ENCODE data around the gene NARS2. TPM values are rescaled to one million over a fixed set of nuclear protein-coding genes. Genes with fewer than 3 reads are reported as not detected.
"Not testable (repeated sequence)": the region's sequence is repeated elsewhere in the genome, so short reads cannot be mapped to it uniquely, and the experiment has no call there.

Gene NARS2
- total RNA-seq, 1 donor from 2014 or later = 16.2 TPM

DNA sequence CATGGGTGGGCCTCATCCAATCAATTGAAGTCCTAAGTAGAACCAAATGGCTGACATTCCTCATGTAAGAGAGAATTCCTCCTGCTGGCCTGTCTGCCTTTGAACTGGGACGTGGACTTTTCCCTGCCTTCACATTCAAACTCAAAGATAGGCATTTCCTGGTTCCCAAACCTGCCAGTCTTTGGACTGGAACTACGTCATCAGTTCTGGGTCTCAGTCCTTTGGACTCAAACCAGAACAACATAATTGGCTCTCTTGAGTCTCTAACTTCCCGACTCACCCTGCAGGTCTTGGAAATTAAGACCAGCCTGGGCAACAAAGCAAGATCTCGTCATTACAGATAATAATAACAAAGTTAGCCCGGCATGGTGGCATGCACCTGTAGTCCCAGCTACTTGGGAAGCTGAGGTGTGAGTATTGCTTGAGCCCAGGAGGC lies 38.7 kb upstream of the NARS2 start:
- Mint-ChIP-seq H3K27ac (ENCODE audit: unreplicated experiment) (no peak overlapping the region), H3K27me3 (ENCODE audit: unreplicated experiment) (peaks cover 5% of the 10 kb centered on the region), H3K9me3 (ENCODE audit: unreplicated experiment) (no peaks in the 10 kb centered on the region), H3K36me3 (ENCODE audit: low read depth, unreplicated experiment) (no peaks in the 10 kb centered on the region), H3K4me3 (ENCODE audit: unreplicated experiment) (no peak overlapping the region), H3K4me1 (ENCODE audit: unreplicated experiment) (no peaks in the 10 kb centered on the region)
- no peak for DNase-seq (ENCODE audit: low spot score)
- TF ChIP-seq, protein P1, sequence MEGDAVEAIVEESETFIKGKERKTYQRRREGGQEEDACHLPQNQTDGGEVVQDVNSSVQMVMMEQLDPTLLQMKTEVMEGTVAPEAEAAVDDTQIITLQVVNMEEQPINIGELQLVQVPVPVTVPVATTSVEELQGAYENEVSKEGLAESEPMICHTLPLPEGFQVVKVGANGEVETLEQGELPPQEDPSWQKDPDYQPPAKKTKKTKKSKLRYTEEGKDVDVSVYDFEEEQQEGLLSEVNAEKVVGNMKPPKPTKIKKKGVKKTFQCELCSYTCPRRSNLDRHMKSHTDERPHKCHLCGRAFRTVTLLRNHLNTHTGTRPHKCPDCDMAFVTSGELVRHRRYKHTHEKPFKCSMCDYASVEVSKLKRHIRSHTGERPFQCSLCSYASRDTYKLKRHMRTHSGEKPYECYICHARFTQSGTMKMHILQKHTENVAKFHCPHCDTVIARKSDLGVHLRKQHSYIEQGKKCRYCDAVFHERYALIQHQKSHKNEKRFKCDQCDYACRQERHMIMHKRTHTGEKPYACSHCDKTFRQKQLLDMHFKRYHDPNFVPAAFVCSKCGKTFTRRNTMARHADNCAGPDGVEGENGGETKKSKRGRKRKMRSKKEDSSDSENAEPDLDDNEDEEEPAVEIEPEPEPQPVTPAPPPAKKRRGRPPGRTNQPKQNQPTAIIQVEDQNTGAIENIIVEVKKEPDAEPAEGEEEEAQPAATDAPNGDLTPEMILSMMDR (IDR thresholded peaks at IDR 0.05; ENCODE audit: unreplicated experiment) = no peak

DNA sequence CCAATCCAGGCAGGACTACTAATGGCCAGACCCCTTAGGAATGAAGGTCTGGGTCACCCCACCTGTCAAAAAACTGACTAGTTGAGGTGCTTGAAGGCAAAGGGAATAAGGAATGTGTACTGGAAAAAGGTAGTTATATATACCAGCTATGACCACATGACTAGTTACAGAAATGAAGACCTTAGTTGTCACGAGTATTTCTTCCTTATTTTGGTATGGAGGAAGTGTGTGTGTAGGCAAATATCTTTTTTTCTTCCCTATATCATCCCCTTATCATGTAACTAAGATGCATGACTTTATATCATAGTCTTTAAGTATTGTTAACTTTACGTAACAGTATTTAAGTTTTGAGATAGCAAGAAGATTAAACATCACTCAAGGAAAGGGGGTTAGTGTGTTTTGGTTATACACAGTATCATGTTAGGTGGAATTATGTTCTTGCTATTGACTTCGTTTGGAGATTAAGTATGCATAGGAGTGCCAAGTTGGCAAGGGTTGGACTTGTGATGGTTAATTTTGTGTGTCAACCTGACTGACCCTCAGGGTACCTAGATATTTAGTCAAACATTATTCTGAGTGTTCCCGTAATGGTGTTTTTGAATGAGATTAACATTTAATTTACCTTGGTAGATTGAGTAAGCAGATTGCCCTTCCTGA lies 38.2 kb upstream of the NARS2 start:
- no peak overlapping the region for H3K4me3 Mint-ChIP-seq (ENCODE audit: unreplicated experiment)
- H3K9me3 Mint-ChIP-seq (ENCODE audit: unreplicated experiment) = no peaks in the 10 kb centered on the region
- peaks cover 5% of the 10 kb centered on the region for H3K27me3 Mint-ChIP-seq (ENCODE audit: unreplicated experiment)
- H3K4me1 Mint-ChIP-seq (ENCODE audit: unreplicated experiment) = no peaks in the 10 kb centered on the region
- no peak overlapping the region for H3K27ac Mint-ChIP-seq (ENCODE audit: unreplicated experiment)
- no peak for DNase-seq (ENCODE audit: low spot score)
- TF ChIP-seq, protein P1 (IDR thresholded peaks at IDR 0.05; ENCODE audit: unreplicated experiment) = no peak
- H3K36me3 Mint-ChIP-seq (ENCODE audit: low read depth, unreplicated experiment) = no peaks in the 10 kb centered on the region

DNA sequence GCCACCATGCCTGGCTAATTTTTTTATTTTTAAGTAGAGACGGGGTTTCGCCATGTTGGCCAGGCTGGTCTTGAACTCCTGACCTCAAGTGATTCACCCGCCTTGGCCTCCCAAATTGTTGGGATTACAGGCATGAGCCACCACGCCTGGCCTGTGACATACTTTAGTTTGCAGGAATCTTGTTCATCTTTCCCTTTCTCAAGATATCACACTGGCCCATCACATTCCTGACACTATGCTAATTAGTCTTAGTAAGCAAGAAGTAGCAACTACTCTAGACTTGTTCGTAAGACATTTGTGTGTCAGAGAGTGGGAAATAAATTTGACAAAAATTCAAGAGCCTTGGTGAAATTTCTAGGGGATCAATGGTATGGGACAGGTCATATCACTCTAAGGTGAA lies 34.7 kb upstream of the NARS2 start:
- DNase-seq (ENCODE audit: low spot score); H3K36me3 Mint-ChIP-seq (ENCODE audit: low read depth, unreplicated experiment): not testable (repeated sequence)

DNA sequence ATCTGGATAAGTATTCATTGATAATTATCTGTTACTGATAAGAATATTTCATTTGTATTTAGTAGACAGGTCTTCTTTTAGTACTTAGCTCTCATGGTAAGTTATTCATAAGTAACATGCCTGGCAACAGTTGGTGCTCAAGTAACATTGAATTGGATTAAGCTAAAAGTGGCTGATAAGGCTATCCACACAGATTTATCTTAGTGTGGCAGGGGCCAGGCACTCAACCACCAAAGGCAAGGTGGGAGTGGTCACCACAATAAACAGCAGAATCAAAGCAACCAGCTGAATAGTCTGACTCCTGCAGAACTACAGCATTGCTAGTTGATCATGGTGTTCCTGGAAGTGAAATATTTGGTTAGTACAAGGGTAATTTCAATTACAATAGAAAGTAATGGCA lies 33.0 kb upstream of the NARS2 start:
- Mint-ChIP-seq H3K4me1 (ENCODE audit: unreplicated experiment) (no peaks in the 10 kb centered on the region), H3K9me3 (ENCODE audit: unreplicated experiment) (no peaks in the 10 kb centered on the region), H3K36me3 (ENCODE audit: low read depth, unreplicated experiment) (no peaks in the 10 kb centered on the region), H3K27ac (ENCODE audit: unreplicated experiment) (no peak overlapping the region), H3K27me3 (ENCODE audit: unreplicated experiment) (peaks cover 3% of the 10 kb centered on the region), H3K4me3 (ENCODE audit: unreplicated experiment) (no peak overlapping the region)
- DNase-seq (ENCODE audit: low spot score) = no peak
- TF ChIP-seq, protein P1 (IDR thresholded peaks at IDR 0.05; ENCODE audit: unreplicated experiment) = no peak

More for the DNA sequence above, 34.7 kb upstream of the NARS2 start:
- not testable (repeated sequence) for H3K27me3 Mint-ChIP-seq (ENCODE audit: unreplicated experiment); H3K27ac Mint-ChIP-seq (ENCODE audit: unreplicated experiment); H3K9me3 Mint-ChIP-seq (ENCODE audit: unreplicated experiment); H3K4me3 Mint-ChIP-seq (ENCODE audit: unreplicated experiment); H3K4me1 Mint-ChIP-seq (ENCODE audit: unreplicated experiment)

DNA sequence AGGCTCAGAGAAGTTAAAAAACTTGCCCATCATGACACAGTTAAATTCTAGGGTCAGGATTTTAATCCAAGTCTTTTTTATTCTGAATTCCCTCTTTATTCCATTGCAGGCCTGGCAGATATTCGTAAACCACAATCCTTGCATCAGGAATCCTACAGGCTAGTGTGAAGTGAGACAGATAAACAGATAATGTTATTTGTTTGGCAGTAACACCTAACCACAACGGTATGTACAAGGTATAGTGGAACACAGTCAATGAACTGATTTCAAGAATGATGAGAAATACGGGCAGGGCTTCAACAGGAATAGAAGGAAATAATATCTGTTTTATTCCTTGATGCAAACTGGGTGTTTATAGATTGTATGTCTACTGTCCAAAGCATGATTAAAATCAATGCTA lies 32.0 kb upstream of the NARS2 start:
- H3K9me3 Mint-ChIP-seq (ENCODE audit: unreplicated experiment) = no peaks in the 10 kb centered on the region
- no peak overlapping the region for H3K4me3 Mint-ChIP-seq (ENCODE audit: unreplicated experiment)
- H3K4me1 Mint-ChIP-seq (ENCODE audit: unreplicated experiment) = no peaks in the 10 kb centered on the region
- H3K36me3 Mint-ChIP-seq (ENCODE audit: low read depth, unreplicated experiment) = no peaks in the 10 kb centered on the region
- no peak overlapping the region for H3K27ac Mint-ChIP-seq (ENCODE audit: unreplicated experiment)
- peaks cover 3% of the 10 kb centered on the region for H3K27me3 Mint-ChIP-seq (ENCODE audit: unreplicated experiment)
- DNase-seq (ENCODE audit: low spot score) = no peak
- TF ChIP-seq, protein P1 (IDR thresholded peaks at IDR 0.05; ENCODE audit: unreplicated experiment) = no peak

Data from endothelial cell (in vitro differentiated cells).